HCT116 (cell line): ENCODE results near the gene FTO. TPM values are rescaled to one million over a fixed set of nuclear protein-coding genes. Genes with fewer than 3 reads are reported as not detected.

Experiments
- ATAC-seq: fragments of 200-7000 bp; cut with Tn5 transposase; 2 replicates; pipeline ENCODE4 v1.9.1; 2020; ENCODE audit warnings: mild to moderate bottlenecking, moderate library complexity
- BruUV-seq: library from RNA; stranded (reverse); fragments of 400-500 nt; replicated peaks from 2 replicates; lab custom pipeline; 2021; lab: Mats Ljungman, UMichigan
- CTCF ChIA-PET: fragments of 300-600 bp; sonication (Branson Sonifier 250); formaldehyde crosslinking; loops from one replicate; lab custom pipeline; 2021; ENCODE audit warnings: antibody characterized with exemption; lab: Charles Lee
- POLR2A ChIA-PET: fragments of 300-600, 350-600 bp; sonication (Branson Sonifier 250); formaldehyde crosslinking; loops from one replicate; lab custom pipeline; 2021; ENCODE audit warnings: antibody characterized with exemption; lab: Charles Lee
- RAD21 ChIA-PET, 2 experiments: fragments of 300-600 bp; sonication (Branson Sonifier 250); formaldehyde crosslinking; loops; one replicate each; lab custom pipeline; 2023; ENCODE audit warnings: low total read pairs in 2 of 2; ENCODE audit not compliant: uncharacterized antibody in 2 of 2, unreplicated experiment in 2 of 2, low non-redundant PET in 1 of 2; lab: Charles Lee
- DNase-seq: peaks from one replicate; pipeline ENCODE4 v3.0.0-alpha.2; 2010; ENCODE audit warnings: low read depth, low spot score
- H2AFZ ChIP-seq: fragments of 200-600 bp; shearing (Covaris generic), sonication (generic); 2 replicates; pipeline ENCODE4 v1.6.1; 2017; ENCODE audit warnings: low read depth, mixed run types, mixed read lengths, antibody characterized with exemption, low read length; ENCODE audit not compliant: poor library complexity, severe bottlenecking
- H3K27ac ChIP-seq: 2 replicates; pipeline ENCODE4 v1.5.1; 2012; ENCODE audit warnings: low read depth, low read length
- H3K27me3 ChIP-seq: fragments of 200-600 bp; sonication (generic); 2 replicates; pipeline ENCODE4 v1.6.1; 2016; ENCODE audit warnings: mixed run types, low read length, mixed read lengths; ENCODE audit not compliant: insufficient read depth
- H3K36me3 ChIP-seq, 2 experiments: fragments of 200-500 bp in 1 of 2; fragments of 200-600 bp in 1 of 2; sonication (Bioruptor generic) in 1 of 2; sonication (generic) in 1 of 2; 2 replicates each; pipeline versions ENCODE4 v1.5.1 to v1.6.1; 2014 to 2016; ENCODE audit warnings: low read length in 2 of 2, inconsistent platforms in 1 of 2, mixed read lengths in 1 of 2, mixed run types in 1 of 2; ENCODE audit not compliant: insufficient read depth in 2 of 2, control insufficient read depth in 1 of 2
- H3K4me1 ChIP-seq, 2 experiments: fragments of 200-600 bp in 1 of 2; sonication (generic) in 1 of 2; 2 replicates each; pipeline versions ENCODE4 v1.5.1 to v1.6.1; 2012 to 2017; ENCODE audit warnings: low read length in 2 of 2, inconsistent platforms in 1 of 2, mild to moderate bottlenecking in 1 of 2, mixed read lengths in 1 of 2, mixed run types in 1 of 2, moderate library complexity in 1 of 2; ENCODE audit not compliant: insufficient read depth in 2 of 2, control insufficient read depth in 1 of 2
- H3K4me2 ChIP-seq: fragments of 200-600 bp; sonication (generic); 2 replicates; pipeline ENCODE4 v1.6.1; 2017; ENCODE audit warnings: mixed run types, low read length, mixed read lengths
- H3K4me3 ChIP-seq, 2 experiments: fragments of 200-600 bp in 1 of 2; sonication (generic) in 1 of 2; replicated peaks in 1 of 2; 2 replicates each; pipeline ENCODE4 v1.5.1; 2011 to 2016; ENCODE audit warnings: low read length in 2 of 2, control low read depth in 1 of 2, low read depth in 1 of 2, mild to moderate bottlenecking in 1 of 2, mixed read lengths in 1 of 2, mixed run types in 1 of 2
- H3K79me2 ChIP-seq: fragments of 200-600 bp; sonication (generic); 2 replicates; pipeline ENCODE4 v1.6.1; 2017; ENCODE audit warnings: mild to moderate bottlenecking, mixed run types, low read length, moderate library complexity, mixed read lengths; ENCODE audit not compliant: insufficient read depth
- H3K9ac ChIP-seq: fragments of 200-600 bp; sonication (generic); 2 replicates; pipeline ENCODE4 v1.6.1; 2016; ENCODE audit warnings: low read length, mixed read lengths
- H3K9me2 ChIP-seq: fragments of 200-600 bp; sonication (generic), shearing (Covaris generic); 2 replicates; pipeline ENCODE4 v1.6.1; 2017; ENCODE audit warnings: mixed run types, mild to moderate bottlenecking, moderate library complexity; ENCODE audit not compliant: insufficient read depth
- H3K9me3 ChIP-seq, 2 experiments: fragments of 200-500 bp in 1 of 2; fragments of 200-600 bp in 1 of 2; sonication (Bioruptor generic) in 1 of 2; sonication (generic) in 1 of 2; 2 replicates each; pipeline ENCODE4 v1.6.1; 2014 to 2017; ENCODE audit warnings: low read length in 2 of 2, mixed read lengths in 2 of 2, inconsistent platforms in 1 of 2, low read depth in 1 of 2, mild to moderate bottlenecking in 1 of 2, mixed run types in 1 of 2, moderate library complexity in 1 of 2; ENCODE audit not compliant: control insufficient read depth in 1 of 2, insufficient read depth in 1 of 2
- H4K20me1 ChIP-seq: fragments of 200-600 bp; sonication (generic), shearing (Covaris generic); 2 replicates; pipeline ENCODE4 v1.6.1; 2017; ENCODE audit warnings: mixed run types, mild to moderate bottlenecking, moderate library complexity; ENCODE audit not compliant: insufficient read depth
- CEBPB ChIP-seq: IDR thresholded peaks from 2 replicates; pipeline ENCODE4 v1.6.1; 2012; ENCODE audit warnings: low read depth
- ELF1 ChIP-seq: IDR thresholded peaks from 2 replicates; pipeline ENCODE4 v1.6.1; 2012; ENCODE audit warnings: low read depth, borderline replicate concordance
- EZH2 ChIP-seq: fragments of 200-600 bp; sonication (generic); IDR thresholded peaks from 2 replicates; pipeline ENCODE4 v1.6.1; 2017; ENCODE audit warnings: antibody characterized with exemption, mixed run types
- EZH2phosphoT487 ChIP-seq: fragments of 200-600 bp; IDR thresholded peaks from 2 replicates; pipeline ENCODE4 v1.6.1; 2018; ENCODE audit warnings: antibody characterized with exemption, borderline replicate concordance
- JUND ChIP-seq: IDR thresholded peaks from 2 replicates; pipeline ENCODE4 v1.6.1; 2012
- SIN3A ChIP-seq: IDR thresholded peaks from 2 replicates; pipeline ENCODE4 v1.6.1; 2012; ENCODE audit warnings: low read depth
- SRF ChIP-seq: IDR thresholded peaks from 2 replicates; pipeline ENCODE4 v1.6.1; 2012; ENCODE audit warnings: low read depth
- TCF7L2 ChIP-seq: IDR thresholded peaks from 2 replicates; pipeline ENCODE4 v1.7.0; 2011; ENCODE audit warnings: borderline replicate concordance, inconsistent platforms; ENCODE audit not compliant: insufficient read depth, insufficient read length; ENCODE audit errors: extremely low read depth
- YY1 ChIP-seq: IDR thresholded peaks from 2 replicates; pipeline ENCODE4 v1.6.1; 2011; ENCODE audit warnings: low read length, low read depth, moderate library complexity, mild to moderate bottlenecking; ENCODE audit not compliant: insufficient replicate concordance; ENCODE audit errors: extremely low read depth
- ZNF274 ChIP-seq: fragments of 200-500 bp; sonication (Bioruptor generic); IDR thresholded peaks from 2 replicates; pipeline ENCODE4 v1.6.1; 2014; ENCODE audit warnings: mild to moderate bottlenecking, low read depth, low read length, inconsistent platforms
- intact Hi-C: fragments of 100-400 bp; cut with micrococcal nuclease; formaldehyde crosslinking; loops from 2 replicates; pipeline ENCODE4 v1.10.0; 2022
- total RNA-seq: library from RNA; stranded (reverse); gene quantifications from one replicate; pipeline ENCODE4 v1.2.1, GENCODE V29; 2021; ENCODE audit not compliant: unreplicated experiment
- TF ChIP-seq, protein P1 (sequence below): IDR thresholded peaks from 2 replicates; pipeline ENCODE4 v1.6.1; 2011; ENCODE audit warnings: mild to moderate bottlenecking, low read length, moderate library complexity; ENCODE audit not compliant: insufficient replicate concordance; ENCODE audit errors: extremely low read depth
- TF ChIP-seq, protein P2 (sequence below): IDR thresholded peaks from 2 replicates; pipeline ENCODE4 v1.6.1; 2012; ENCODE audit warnings: low read depth
- TF ChIP-seq, protein P3 (sequence below): IDR thresholded peaks from 2 replicates; pipeline ENCODE4 v1.6.1; 2012
- TF ChIP-seq, protein P4 (sequence below), 3 experiments: fragments of 200-600 bp in 1 of 3; sonication (generic) in 1 of 3; IDR thresholded peaks in 2 of 3; conservative IDR thresholded peaks in 1 of 3; 2 replicates each; pipeline ENCODE4 v1.5.1; 2012 to 2017; ENCODE audit warnings: low read depth in 2 of 3, low read length in 2 of 3, antibody characterized with exemption in 1 of 3, borderline replicate concordance in 1 of 3, control low read depth in 1 of 3, mild to moderate bottlenecking in 1 of 3, mixed read lengths in 1 of 3, mixed run types in 1 of 3, moderate library complexity in 1 of 3; ENCODE audit not compliant: insufficient read depth in 1 of 3

The FTO gene
- total RNA-seq, 1 experiment from 2014 or later: 55.2 TPM

DNA sequence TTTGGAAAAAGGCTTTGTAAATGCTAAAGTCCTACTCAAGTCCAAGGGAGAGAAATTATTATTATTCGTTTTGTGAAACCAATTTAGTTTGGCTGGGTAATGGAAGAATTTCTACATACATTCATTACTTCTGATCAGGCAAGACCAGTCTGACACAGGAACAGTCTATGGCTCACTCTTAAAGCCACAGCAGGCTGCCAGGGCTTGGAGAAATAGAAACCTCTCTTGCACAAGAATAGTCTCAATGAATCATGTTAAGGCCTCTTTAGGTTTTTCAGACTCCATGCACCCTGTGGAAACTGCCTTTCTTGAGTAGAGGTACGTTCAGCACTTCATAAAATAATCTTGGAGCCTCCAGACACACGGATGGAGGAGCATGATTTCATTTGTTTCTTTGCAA lies 414.9 kb downstream of the FTO start:
- DNase-seq (no peak), ATAC-seq (no peak)
- H3K9me3 ChIP-seq: no peaks in the 10 kb centered on the region
- RAD21 ChIA-PET: no interaction called here
- BruUV-seq: no TSS peak
- H3K36me3 ChIP-seq: no peaks in the 10 kb centered on the region
- no peak overlapping the region for H3K4me2 ChIP-seq
- H3K9ac ChIP-seq: no peak overlapping the region
- H4K20me1 ChIP-seq: no peaks in the 10 kb centered on the region
- no peaks in the 10 kb centered on the region for H3K4me1 ChIP-seq
- no peaks in the 10 kb centered on the region for H3K9me2 ChIP-seq
- no peaks in the 10 kb centered on the region for H3K27me3 ChIP-seq
- no peak overlapping the region for H3K27ac ChIP-seq
- TF ChIP-seq, protein P1, sequence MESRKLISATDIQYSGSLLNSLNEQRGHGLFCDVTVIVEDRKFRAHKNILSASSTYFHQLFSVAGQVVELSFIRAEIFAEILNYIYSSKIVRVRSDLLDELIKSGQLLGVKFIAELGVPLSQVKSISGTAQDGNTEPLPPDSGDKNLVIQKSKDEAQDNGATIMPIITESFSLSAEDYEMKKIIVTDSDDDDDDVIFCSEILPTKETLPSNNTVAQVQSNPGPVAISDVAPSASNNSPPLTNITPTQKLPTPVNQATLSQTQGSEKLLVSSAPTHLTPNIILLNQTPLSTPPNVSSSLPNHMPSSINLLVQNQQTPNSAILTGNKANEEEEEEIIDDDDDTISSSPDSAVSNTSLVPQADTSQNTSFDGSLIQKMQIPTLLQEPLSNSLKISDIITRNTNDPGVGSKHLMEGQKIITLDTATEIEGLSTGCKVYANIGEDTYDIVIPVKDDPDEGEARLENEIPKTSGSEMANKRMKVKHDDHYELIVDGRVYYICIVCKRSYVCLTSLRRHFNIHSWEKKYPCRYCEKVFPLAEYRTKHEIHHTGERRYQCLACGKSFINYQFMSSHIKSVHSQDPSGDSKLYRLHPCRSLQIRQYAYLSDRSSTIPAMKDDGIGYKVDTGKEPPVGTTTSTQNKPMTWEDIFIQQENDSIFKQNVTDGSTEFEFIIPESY: no peak
- no peak for TF ChIP-seq TCF7L2
- no peak for TF ChIP-seq SIN3A
- no peak for TF ChIP-seq ELF1
- TF ChIP-seq, protein P2, sequence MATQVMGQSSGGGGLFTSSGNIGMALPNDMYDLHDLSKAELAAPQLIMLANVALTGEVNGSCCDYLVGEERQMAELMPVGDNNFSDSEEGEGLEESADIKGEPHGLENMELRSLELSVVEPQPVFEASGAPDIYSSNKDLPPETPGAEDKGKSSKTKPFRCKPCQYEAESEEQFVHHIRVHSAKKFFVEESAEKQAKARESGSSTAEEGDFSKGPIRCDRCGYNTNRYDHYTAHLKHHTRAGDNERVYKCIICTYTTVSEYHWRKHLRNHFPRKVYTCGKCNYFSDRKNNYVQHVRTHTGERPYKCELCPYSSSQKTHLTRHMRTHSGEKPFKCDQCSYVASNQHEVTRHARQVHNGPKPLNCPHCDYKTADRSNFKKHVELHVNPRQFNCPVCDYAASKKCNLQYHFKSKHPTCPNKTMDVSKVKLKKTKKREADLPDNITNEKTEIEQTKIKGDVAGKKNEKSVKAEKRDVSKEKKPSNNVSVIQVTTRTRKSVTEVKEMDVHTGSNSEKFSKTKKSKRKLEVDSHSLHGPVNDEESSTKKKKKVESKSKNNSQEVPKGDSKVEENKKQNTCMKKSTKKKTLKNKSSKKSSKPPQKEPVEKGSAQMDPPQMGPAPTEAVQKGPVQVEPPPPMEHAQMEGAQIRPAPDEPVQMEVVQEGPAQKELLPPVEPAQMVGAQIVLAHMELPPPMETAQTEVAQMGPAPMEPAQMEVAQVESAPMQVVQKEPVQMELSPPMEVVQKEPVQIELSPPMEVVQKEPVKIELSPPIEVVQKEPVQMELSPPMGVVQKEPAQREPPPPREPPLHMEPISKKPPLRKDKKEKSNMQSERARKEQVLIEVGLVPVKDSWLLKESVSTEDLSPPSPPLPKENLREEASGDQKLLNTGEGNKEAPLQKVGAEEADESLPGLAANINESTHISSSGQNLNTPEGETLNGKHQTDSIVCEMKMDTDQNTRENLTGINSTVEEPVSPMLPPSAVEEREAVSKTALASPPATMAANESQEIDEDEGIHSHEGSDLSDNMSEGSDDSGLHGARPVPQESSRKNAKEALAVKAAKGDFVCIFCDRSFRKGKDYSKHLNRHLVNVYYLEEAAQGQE: no peak
- TF ChIP-seq ZNF274: no peak
- no peak for TF ChIP-seq YY1
- TF ChIP-seq JUND: no peak
- TF ChIP-seq CEBPB: no peak
- no peak for TF ChIP-seq EZH2
- no peak for TF ChIP-seq SRF
- TF ChIP-seq, protein P3, sequence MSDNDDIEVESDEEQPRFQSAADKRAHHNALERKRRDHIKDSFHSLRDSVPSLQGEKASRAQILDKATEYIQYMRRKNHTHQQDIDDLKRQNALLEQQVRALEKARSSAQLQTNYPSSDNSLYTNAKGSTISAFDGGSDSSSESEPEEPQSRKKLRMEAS: no peak
- no peak for TF ChIP-seq EZH2phosphoT487
- TF ChIP-seq, protein P4, sequence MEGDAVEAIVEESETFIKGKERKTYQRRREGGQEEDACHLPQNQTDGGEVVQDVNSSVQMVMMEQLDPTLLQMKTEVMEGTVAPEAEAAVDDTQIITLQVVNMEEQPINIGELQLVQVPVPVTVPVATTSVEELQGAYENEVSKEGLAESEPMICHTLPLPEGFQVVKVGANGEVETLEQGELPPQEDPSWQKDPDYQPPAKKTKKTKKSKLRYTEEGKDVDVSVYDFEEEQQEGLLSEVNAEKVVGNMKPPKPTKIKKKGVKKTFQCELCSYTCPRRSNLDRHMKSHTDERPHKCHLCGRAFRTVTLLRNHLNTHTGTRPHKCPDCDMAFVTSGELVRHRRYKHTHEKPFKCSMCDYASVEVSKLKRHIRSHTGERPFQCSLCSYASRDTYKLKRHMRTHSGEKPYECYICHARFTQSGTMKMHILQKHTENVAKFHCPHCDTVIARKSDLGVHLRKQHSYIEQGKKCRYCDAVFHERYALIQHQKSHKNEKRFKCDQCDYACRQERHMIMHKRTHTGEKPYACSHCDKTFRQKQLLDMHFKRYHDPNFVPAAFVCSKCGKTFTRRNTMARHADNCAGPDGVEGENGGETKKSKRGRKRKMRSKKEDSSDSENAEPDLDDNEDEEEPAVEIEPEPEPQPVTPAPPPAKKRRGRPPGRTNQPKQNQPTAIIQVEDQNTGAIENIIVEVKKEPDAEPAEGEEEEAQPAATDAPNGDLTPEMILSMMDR (IDR thresholded peaks at IDR 0.05 in 2 of 3, conservative IDR thresholded peaks at IDR 0.05 in 1 of 3; ENCODE audit: borderline replicate concordance in 1 of 3, insufficient read depth in 1 of 3, low read depth in 2 of 3, low read length in 2 of 3): no peak
- POLR2A ChIA-PET: no interaction called here
- H3K4me3 ChIP-seq: no peak overlapping the region
- H2AFZ ChIP-seq: no peak overlapping the region
- H3K79me2 ChIP-seq: no peaks in the 10 kb centered on the region
- intact Hi-C loops: no loop called here
- CTCF ChIA-PET: no interaction called here
